Keratinocyte (primary cell): Measurements from ENCODE around the gene CABLES2.

ENCODE experiments used
- CTCF ChIP-seq, 3 experiments: IDR thresholded peaks in 1 of 3; conservative IDR thresholded peaks in 1 of 3; optimal IDR thresholded peaks in 1 of 3; 2 replicates in 2 of 3; 3 replicates in 1 of 3; pipeline versions ENCODE3 to v1.5.1; 2011; ENCODE audit warnings: low read length in 3 of 3, mild to moderate bottlenecking in 3 of 3, moderate library complexity in 2 of 3, control low read depth in 1 of 3, inconsistent platforms in 1 of 3; ENCODE audit not compliant: insufficient read depth in 2 of 3; ENCODE audit errors: extremely low read depth in 1 of 3
- EZH2 ChIP-seq: IDR thresholded peaks from one replicate; pipeline ENCODE4 v1.6.1; 2012; ENCODE audit warnings: inconsistent platforms, mild to moderate bottlenecking, low read length, moderate library complexity

GRCh38 chr20:62437927-62438326 lies 30.8 kb upstream of the CABLES2 start:
- TF ChIP-seq CTCF (optimal IDR thresholded peaks at IDR 0.05 in 1 of 3, IDR thresholded peaks at IDR 0.05 in 1 of 3, conservative IDR thresholded peaks at IDR 0.05 in 1 of 3; ENCODE audit: extremely low read depth in 1 of 3, insufficient read depth in 2 of 3, low read length in 3 of 3) (no peak), EZH2 (no peak)
